HepG2 (cell line): ENCODE results near the gene MLX. TPM values are rescaled to one million over a fixed set of nuclear protein-coding genes. Genes with fewer than 3 reads are reported as not detected.

ENCODE experiments used
- AKAP8 ChIP-seq: sonication (generic); formaldehyde crosslinking; IDR thresholded peaks from 2 replicates; pipeline ENCODE4 v1.5.1; 2020; ENCODE audit warnings: mild to moderate bottlenecking, missing genetic modification reagents
- ERF ChIP-seq: IDR thresholded peaks from 2 replicates; pipeline ENCODE4 v1.6.1; 2018; ENCODE audit warnings: missing biosample characterization, missing genetic modification reagents
- GPN1 ChIP-seq: sonication (generic); formaldehyde crosslinking; IDR thresholded peaks from 2 replicates; pipeline ENCODE4 v1.5.1; 2020; ENCODE audit warnings: missing genetic modification reagents, borderline replicate concordance
- KDM1A ChIP-seq: IDR thresholded peaks from 2 replicates; pipeline ENCODE4 v1.6.1; 2016; ENCODE audit warnings: missing compliant biosample characterization
- KMT2A ChIP-seq: sonication (generic); formaldehyde crosslinking; IDR thresholded peaks from 2 replicates; pipeline ENCODE4 v1.4.0; 2020; ENCODE audit warnings: missing genetic modification reagents
- NONO ChIP-seq, 2 experiments: fragments of 450-650 bp in 1 of 2; sonication (generic) in 1 of 2; formaldehyde crosslinking in 1 of 2; IDR thresholded peaks in 1 of 2; conservative IDR thresholded peaks in 1 of 2; 2 replicates each; pipeline versions ENCODE4 v1.6.1 to v1.8.0; 2017 to 2022; ENCODE audit warnings: mild to moderate bottlenecking in 1 of 2, missing genetic modification reagents in 1 of 2, moderate library complexity in 1 of 2
- PAX8 ChIP-seq: sonication (generic); formaldehyde crosslinking; IDR thresholded peaks from 2 replicates; pipeline ENCODE4 v1.8.0; 2022; ENCODE audit warnings: mild to moderate bottlenecking, missing genetic modification reagents, borderline replicate concordance
- SALL2 ChIP-seq: sonication (generic); formaldehyde crosslinking; IDR thresholded peaks from 2 replicates; pipeline ENCODE4 v1.8.1; 2023; ENCODE audit warnings: mild to moderate bottlenecking, missing genetic modification reagents, inconsistent platforms
- SIX4 ChIP-seq: sonication (generic); formaldehyde crosslinking; IDR thresholded peaks from 2 replicates; pipeline ENCODE4 v1.4.0; 2020; ENCODE audit warnings: missing genetic modification reagents
- SRF ChIP-seq: IDR thresholded peaks from 2 replicates; pipeline ENCODE4 v1.6.1; 2011; ENCODE audit warnings: mild to moderate bottlenecking, low read depth, low read length, moderate library complexity
- TEAD2 ChIP-seq: sonication (generic); formaldehyde crosslinking; IDR thresholded peaks from 2 replicates; pipeline ENCODE4 v1.9.0; 2021; ENCODE audit warnings: missing genetic modification reagents
- ZKSCAN1 ChIP-seq: fragments of 150-350 bp; IDR thresholded peaks from 2 replicates; pipeline ENCODE4 v1.6.1; 2014; ENCODE audit warnings: low read length
- ZMYM4 ChIP-seq: sonication (generic); formaldehyde crosslinking; IDR thresholded peaks from 2 replicates; pipeline ENCODE4 v1.8.1; 2023; ENCODE audit warnings: mild to moderate bottlenecking, missing genetic modification reagents
- ZNF10 ChIP-seq: sonication (generic); formaldehyde crosslinking; IDR thresholded peaks from 2 replicates; pipeline ENCODE4 v1.4.0; 2020; ENCODE audit warnings: mild to moderate bottlenecking, low read depth, missing genetic modification reagents, borderline replicate concordance
- ZNF205 ChIP-seq: IDR thresholded peaks from 2 replicates; pipeline ENCODE4 v1.6.1; 2018; ENCODE audit warnings: missing biosample characterization, missing genetic modification reagents
- ZNF263 ChIP-seq: sonication (generic); formaldehyde crosslinking; IDR thresholded peaks from 2 replicates; pipeline ENCODE4 v1.4.0; 2020; ENCODE audit warnings: missing genetic modification reagents
- ZNF326 ChIP-seq: sonication (generic); formaldehyde crosslinking; IDR thresholded peaks from 2 replicates; pipeline ENCODE4 v1.4.0; 2020; ENCODE audit warnings: missing genetic modification reagents, borderline replicate concordance
- ZNF382 ChIP-seq: sonication (generic); formaldehyde crosslinking; IDR thresholded peaks from 2 replicates; pipeline ENCODE4 v1.5.0; 2020; ENCODE audit warnings: missing genetic modification reagents, mild to moderate bottlenecking, borderline replicate concordance
- ZNF589 ChIP-seq: sonication (generic); formaldehyde crosslinking; conservative IDR thresholded peaks from 2 replicates; pipeline ENCODE4 v1.8.0; 2022; ENCODE audit warnings: mild to moderate bottlenecking, moderate library complexity, missing genetic modification reagents
- ZNF652 ChIP-seq: IDR thresholded peaks from 2 replicates; pipeline ENCODE4 v1.6.1; 2016; ENCODE audit warnings: low read depth, borderline replicate concordance
- polyA plus RNA-seq, 8 experiments: library from polyadenylated mRNA; depleted of rRNA in 3 of 8; stranded (reverse) in 7 of 8; unstranded in 1 of 8; fragments of >200 nt; fragmentation: Illumina TruSeq in 4 of 8; extraction: Trizol in 4 of 8; gene quantifications; 2 replicates each; pipeline versions ENCODE4 v1.2.1 to v1.2.3, GENCODE V29; 2011 to 2016; ENCODE audit warnings: low read depth in 4 of 8, missing spikeins in 1 of 8, mixed read lengths in 1 of 8; ENCODE audit not compliant: insufficient read depth in 1 of 8
- total RNA-seq, 5 experiments: library from RNA; depleted of rRNA; stranded (reverse); fragments of >200 nt; fragmentation: Illumina TruSeq; extraction: Trizol; gene quantifications; 2 replicates each; pipeline ENCODE4 v1.2.3, GENCODE V29; 2016; ENCODE audit warnings: low read depth in 1 of 5
- TF ChIP-seq, protein P1 (sequence below): sonication (generic); formaldehyde crosslinking; IDR thresholded peaks from 2 replicates; pipeline ENCODE4 v1.5.0; 2020; ENCODE audit warnings: mild to moderate bottlenecking, missing genetic modification reagents
- TF ChIP-seq, protein P2 (sequence below): sonication (generic); formaldehyde crosslinking; IDR thresholded peaks from 2 replicates; pipeline ENCODE4 v1.8.1; 2022; ENCODE audit warnings: mild to moderate bottlenecking, missing genetic modification reagents
- TF ChIP-seq, protein P3 (sequence below): IDR thresholded peaks from 2 replicates; pipeline ENCODE4 v1.6.1; 2016; ENCODE audit warnings: missing biosample characterization, missing genetic modification reagents, low read depth
- TF ChIP-seq, protein P4 (sequence below): sonication (generic); formaldehyde crosslinking; IDR thresholded peaks from 2 replicates; pipeline ENCODE4 v1.4.0; 2020; ENCODE audit warnings: missing genetic modification reagents

Gene MLX
- total and polyA plus RNA-seq, 2 of the 13 experiments (the other 11 are each of a cell fraction or from before 2014, with no cell fraction given), result 38.9 to 74.4 TPM

DNA sequence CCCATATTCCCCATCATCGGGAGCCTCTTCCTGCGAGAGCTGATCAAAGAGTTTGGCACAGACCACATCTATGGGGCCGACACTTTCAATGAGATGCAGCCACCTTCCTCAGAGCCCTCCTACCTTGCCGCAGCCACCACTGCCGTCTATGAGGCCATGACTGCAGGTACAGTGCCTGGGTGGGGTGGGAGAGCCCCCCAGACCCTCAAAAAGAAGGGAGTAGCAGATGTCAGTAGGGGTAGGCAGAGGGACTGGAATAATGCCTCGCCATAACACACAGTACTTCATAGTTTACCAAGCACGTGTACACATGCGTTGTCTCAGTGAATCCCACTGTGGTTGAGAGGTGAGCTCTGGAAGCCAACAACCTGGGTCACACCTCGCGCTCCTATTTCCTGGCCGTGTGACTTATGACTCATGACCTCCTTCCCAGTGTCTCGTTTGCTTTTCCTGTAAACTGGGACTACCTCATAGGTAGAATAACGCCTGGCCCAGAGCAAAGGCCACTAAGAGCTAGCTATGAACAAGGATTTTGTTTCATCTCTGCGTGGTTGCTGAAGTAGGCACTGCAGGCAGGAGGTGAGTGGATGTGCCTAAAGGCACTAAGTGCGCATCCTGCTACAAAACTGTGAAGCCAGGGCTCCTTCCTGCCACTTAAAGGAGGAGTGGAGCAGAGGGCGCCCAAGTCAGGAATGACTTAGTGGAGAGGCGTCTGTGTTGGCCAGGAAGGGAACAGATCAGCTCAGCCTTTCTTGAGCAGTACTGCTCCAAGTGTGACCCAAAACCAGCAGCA, 25.7 kb upstream of the MLX start (continued):
- TF ChIP-seq, protein P1, sequence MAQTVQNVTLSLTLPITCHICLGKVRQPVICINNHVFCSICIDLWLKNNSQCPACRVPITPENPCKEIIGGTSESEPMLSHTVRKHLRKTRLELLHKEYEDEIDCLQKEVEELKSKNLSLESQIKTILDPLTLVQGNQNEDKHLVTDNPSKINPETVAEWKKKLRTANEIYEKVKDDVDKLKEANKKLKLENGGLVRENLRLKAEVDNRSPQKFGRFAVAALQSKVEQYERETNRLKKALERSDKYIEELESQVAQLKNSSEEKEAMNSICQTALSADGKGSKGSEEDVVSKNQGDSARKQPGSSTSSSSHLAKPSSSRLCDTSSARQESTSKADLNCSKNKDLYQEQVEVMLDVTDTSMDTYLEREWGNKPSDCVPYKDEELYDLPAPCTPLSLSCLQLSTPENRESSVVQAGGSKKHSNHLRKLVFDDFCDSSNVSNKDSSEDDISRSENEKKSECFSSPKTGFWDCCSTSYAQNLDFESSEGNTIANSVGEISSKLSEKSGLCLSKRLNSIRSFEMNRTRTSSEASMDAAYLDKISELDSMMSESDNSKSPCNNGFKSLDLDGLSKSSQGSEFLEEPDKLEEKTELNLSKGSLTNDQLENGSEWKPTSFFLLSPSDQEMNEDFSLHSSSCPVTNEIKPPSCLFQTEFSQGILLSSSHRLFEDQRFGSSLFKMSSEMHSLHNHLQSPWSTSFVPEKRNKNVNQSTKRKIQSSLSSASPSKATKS (CRISPR knock-in tag), result no peak
- TF ChIP-seq ZNF10 (no peak), ZNF263 (CRISPR knock-in tag) (peak; percentile 12; the same call in 1 of the 2 replicates), ZNF382 (CRISPR knock-in tag) (no peak), SIX4 (peak; percentile 63; the same call in 1 of the 2 replicates), AKAP8 (CRISPR knock-in tag) (no peak), SALL2 (no peak), ZMYM4 (CRISPR knock-in tag) (peak; percentile 42), ZNF589 (peak; percentile 94), ZNF652 (CRISPR knock-in tag) (peak; percentile 40; the same call in 1 of the 2 replicates), SRF (no peak), GPN1 (CRISPR knock-in tag) (no peak), ZNF205 (CRISPR knock-in tag) (0 out of 2 replicates have a peak, but pooled peaks have one; percentile 69), TEAD2 (CRISPR knock-in tag) (no peak), ZNF326 (no peak), KMT2A (CRISPR knock-in tag) (no peak), ERF (CRISPR knock-in tag) (peak; percentile 97), ZKSCAN1 (0 out of 2 replicates have a peak, but pooled peaks have one; percentile 38), NONO (IDR thresholded peaks at IDR 0.05) (no peak), NONO (CRISPR knock-in tag; conservative IDR thresholded peaks at IDR 0.05) (peak; percentile 72), PAX8 (CRISPR knock-in tag) (no peak), KDM1A (CRISPR knock-in tag) (0 out of 2 replicates have a peak, but pooled peaks have one; percentile 16)
- TF ChIP-seq, protein P2, sequence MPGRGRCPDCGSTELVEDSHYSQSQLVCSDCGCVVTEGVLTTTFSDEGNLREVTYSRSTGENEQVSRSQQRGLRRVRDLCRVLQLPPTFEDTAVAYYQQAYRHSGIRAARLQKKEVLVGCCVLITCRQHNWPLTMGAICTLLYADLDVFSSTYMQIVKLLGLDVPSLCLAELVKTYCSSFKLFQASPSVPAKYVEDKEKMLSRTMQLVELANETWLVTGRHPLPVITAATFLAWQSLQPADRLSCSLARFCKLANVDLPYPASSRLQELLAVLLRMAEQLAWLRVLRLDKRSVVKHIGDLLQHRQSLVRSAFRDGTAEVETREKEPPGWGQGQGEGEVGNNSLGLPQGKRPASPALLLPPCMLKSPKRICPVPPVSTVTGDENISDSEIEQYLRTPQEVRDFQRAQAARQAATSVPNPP (CRISPR knock-in tag), result no peak
- TF ChIP-seq, protein P3, sequence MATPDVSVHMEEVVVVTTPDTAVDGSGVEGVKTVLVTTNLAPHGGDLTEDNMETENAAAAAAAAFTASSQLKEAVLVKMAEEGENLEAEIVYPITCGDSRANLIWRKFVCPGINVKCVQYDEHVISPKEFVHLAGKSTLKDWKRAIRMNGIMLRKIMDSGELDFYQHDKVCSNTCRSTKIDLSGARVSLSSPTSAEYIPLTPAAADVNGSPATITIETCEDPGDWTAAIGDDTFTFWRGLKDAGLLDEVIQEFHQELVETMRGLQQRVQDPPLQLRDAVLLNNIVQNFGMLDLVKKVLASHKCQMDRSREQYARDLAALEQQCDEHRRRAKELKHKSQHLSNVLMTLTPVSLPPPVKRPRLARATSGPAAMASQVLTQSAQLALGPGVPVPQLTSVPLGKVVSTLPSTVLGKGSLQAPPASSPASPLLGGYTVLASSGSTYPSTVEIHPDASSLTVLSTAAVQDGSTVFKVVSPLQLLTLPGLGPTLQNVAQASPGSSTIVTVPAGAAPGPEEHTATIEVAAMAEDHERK, result 0 out of 2 replicates have a peak, but pooled peaks have one; percentile 28
- TF ChIP-seq, protein P4, sequence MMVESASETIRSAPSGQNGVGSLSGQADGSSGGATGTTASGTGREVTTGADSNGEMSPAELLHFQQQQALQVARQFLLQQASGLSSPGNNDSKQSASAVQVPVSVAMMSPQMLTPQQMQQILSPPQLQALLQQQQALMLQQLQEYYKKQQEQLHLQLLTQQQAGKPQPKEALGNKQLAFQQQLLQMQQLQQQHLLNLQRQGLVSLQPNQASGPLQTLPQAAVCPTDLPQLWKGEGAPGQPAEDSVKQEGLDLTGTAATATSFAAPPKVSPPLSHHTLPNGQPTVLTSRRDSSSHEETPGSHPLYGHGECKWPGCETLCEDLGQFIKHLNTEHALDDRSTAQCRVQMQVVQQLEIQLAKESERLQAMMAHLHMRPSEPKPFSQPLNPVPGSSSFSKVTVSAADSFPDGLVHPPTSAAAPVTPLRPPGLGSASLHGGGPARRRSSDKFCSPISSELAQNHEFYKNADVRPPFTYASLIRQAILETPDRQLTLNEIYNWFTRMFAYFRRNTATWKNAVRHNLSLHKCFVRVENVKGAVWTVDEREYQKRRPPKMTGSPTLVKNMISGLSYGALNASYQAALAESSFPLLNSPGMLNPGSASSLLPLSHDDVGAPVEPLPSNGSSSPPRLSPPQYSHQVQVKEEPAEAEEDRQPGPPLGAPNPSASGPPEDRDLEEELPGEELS (CRISPR knock-in tag), result peak; percentile 82
